ENCODE results near the gene ZNF654.

- TF ChIP-seq CTCF (IDR thresholded peaks at IDR 0.05) (no peak), POLR2A (IDR thresholded peaks at IDR 0.05; ENCODE audit: low read depth) (no peak), POLR2AphosphoS5 (IDR thresholded peaks at IDR 0.05) (no peak)
Observed at GRCh38 chr3:88033079-88033478, 26.0 kb upstream of the ZNF654 start.

Data from esophagus muscularis mucosa (tissue), 3 donors.